Neural cell (in vitro differentiated cells): ENCODE measurements around the gene ZNF175. TPM values are rescaled to one million over a fixed set of nuclear protein-coding genes. Genes with fewer than 3 reads are reported as not detected.

Experiments
- H2AFZ ChIP-seq: fragments of 200-600, 300-800 bp; sonication (generic), shearing (Covaris generic); 2 replicates; pipeline ENCODE4 v1.6.0; 2014; ENCODE audit warnings: low read depth, mild to moderate bottlenecking, antibody characterized with exemption, low read length, moderate library complexity
- H3F3A ChIP-seq: fragments of 200-600 bp; shearing (Covaris generic); 2 replicates; pipeline ENCODE4 v1.6.1; 2016; ENCODE audit warnings: mild to moderate bottlenecking, moderate library complexity, mixed read lengths, antibody characterized with exemption, low read length; ENCODE audit not compliant: insufficient read depth, poor library complexity, severe bottlenecking
- H3K27ac ChIP-seq: fragments of 200-600, 300-800 bp; sonication (generic), shearing (Covaris generic); 2 replicates; pipeline ENCODE4 v1.5.1; 2014; ENCODE audit warnings: mild to moderate bottlenecking, low read length, moderate library complexity
- H3K27me3 ChIP-seq: fragments of 300-800, 200-600 bp; sonication (generic), shearing (Covaris generic); 2 replicates; pipeline ENCODE4 v1.6.0; 2014; ENCODE audit warnings: mild to moderate bottlenecking, low read depth, low read length, moderate library complexity; ENCODE audit not compliant: insufficient read depth
- H3K36me3 ChIP-seq: fragments of 300-800, 200-600 bp; sonication (generic), shearing (Covaris generic); 2 replicates; pipeline ENCODE4 v1.5.1; 2014; ENCODE audit warnings: mild to moderate bottlenecking, antibody characterized with exemption, low read length, moderate library complexity; ENCODE audit not compliant: insufficient read depth
- H3K4me2 ChIP-seq: fragments of 300-800, 200-600 bp; sonication (generic), shearing (Covaris generic); 2 replicates; pipeline ENCODE4 v1.6.0; 2014; ENCODE audit warnings: mild to moderate bottlenecking, low read length
- H3K4me3 ChIP-seq: fragments of 300-800, 200-600 bp; sonication (generic), shearing (Covaris generic); 2 replicates; pipeline ENCODE4 v1.5.1; 2014; ENCODE audit warnings: mild to moderate bottlenecking, low read length, moderate library complexity
- H3K79me2 ChIP-seq: fragments of 200-600 bp; shearing (Covaris generic); replicated peaks from 2 replicates; pipeline ENCODE4 v1.6.0; 2014; ENCODE audit warnings: mild to moderate bottlenecking, low read length, moderate library complexity; ENCODE audit not compliant: insufficient read depth
- H3K9ac ChIP-seq: fragments of 300-800, 200-600 bp; sonication (generic), shearing (Covaris generic); 2 replicates; pipeline ENCODE4 v1.6.1; 2016; ENCODE audit warnings: mild to moderate bottlenecking, low read length, mixed read lengths
- H3K9me2 ChIP-seq: fragments of 200-600 bp; shearing (Covaris generic); 2 replicates; pipeline ENCODE4 v1.6.1; 2016; ENCODE audit warnings: mild to moderate bottlenecking, low read length, mixed read lengths; ENCODE audit not compliant: insufficient read depth
- H3K9me3 ChIP-seq: fragments of 200-600, 300-800 bp; sonication (generic), shearing (Covaris generic); 2 replicates; pipeline ENCODE4 v1.6.1; 2016; ENCODE audit warnings: mild to moderate bottlenecking, mixed run types, low read length, moderate library complexity, mixed read lengths
- H4K20me1 ChIP-seq: fragments of 200-600 bp; shearing (Covaris generic); 2 replicates; pipeline ENCODE4 v1.6.1; 2016; ENCODE audit warnings: mild to moderate bottlenecking, mixed run types; ENCODE audit not compliant: insufficient read depth
- CTCF ChIP-seq: fragments of 450-650 bp; IDR thresholded peaks from 2 replicates; pipeline ENCODE4 v1.5.1; 2014; ENCODE audit warnings: antibody characterized with exemption, mild to moderate bottlenecking, moderate library complexity; ENCODE audit not compliant: poor library complexity, severe bottlenecking
- EP300 ChIP-seq: fragments of 450-650 bp; conservative IDR thresholded peaks from 2 replicates; pipeline ENCODE4 v1.6.1; 2014; ENCODE audit warnings: antibody characterized with exemption, mild to moderate bottlenecking, moderate library complexity; ENCODE audit not compliant: poor library complexity, severe bottlenecking
- EZH2 ChIP-seq: fragments of 200-600, 300-800 bp; shearing (Covaris generic), sonication (generic); IDR thresholded peaks from 2 replicates; pipeline ENCODE4 v1.6.1; 2014; ENCODE audit warnings: antibody characterized with exemption, low read length, borderline replicate concordance, mild to moderate bottlenecking; ENCODE audit not compliant: insufficient read depth, poor library complexity, severe bottlenecking
- MXI1 ChIP-seq: fragments of 450-650 bp; conservative IDR thresholded peaks from 2 replicates; pipeline ENCODE4 v1.6.1; 2014; ENCODE audit warnings: antibody characterized with exemption, mild to moderate bottlenecking; ENCODE audit not compliant: poor library complexity, severe bottlenecking
- POLR2AphosphoS5 ChIP-seq: IDR thresholded peaks from 2 replicates; pipeline ENCODE4 v1.6.1; 2012
- RAD21 ChIP-seq: fragments of 450-650 bp; conservative IDR thresholded peaks from 2 replicates; pipeline ENCODE4 v1.6.1; 2014; ENCODE audit warnings: antibody characterized with exemption, mild to moderate bottlenecking, moderate library complexity
- SMC3 ChIP-seq: fragments of 450-650 bp; conservative IDR thresholded peaks from 2 replicates; pipeline ENCODE4 v1.6.1; 2014; ENCODE audit warnings: antibody characterized with exemption, mild to moderate bottlenecking, moderate library complexity; ENCODE audit not compliant: poor library complexity
- TAF1 ChIP-seq: IDR thresholded peaks from 2 replicates; pipeline ENCODE4 v1.6.1; 2012; ENCODE audit warnings: low read depth
- polyA plus RNA-seq: library from polyadenylated mRNA; depleted of rRNA; stranded (reverse); fragments of >200 nt; gene quantifications from 2 replicates; pipeline ENCODE4 v1.2.3, GENCODE V29; 2014
- TF ChIP-seq, protein P1 (sequence below): IDR thresholded peaks from 2 replicates; pipeline ENCODE4 v1.6.1; 2012; ENCODE audit warnings: borderline replicate concordance

Gene ZNF175
- polyA plus RNA-seq, 1 donor from 2014 or later = 10.9 TPM

GRCh38 chr19:51544038-51544437 lies 27.0 kb upstream of the ZNF175 start:
- no peaks in the 10 kb centered on the region for H3K9me2 ChIP-seq
- H3K27me3 ChIP-seq = no peaks in the 10 kb centered on the region
- no peaks in the 10 kb centered on the region for H3F3A ChIP-seq
- no peak overlapping the region for H3K4me3 ChIP-seq
- H2AFZ ChIP-seq = no peak overlapping the region
- H3K79me2 ChIP-seq = no peaks in the 10 kb centered on the region
- no peak for TF ChIP-seq RAD21
- TF ChIP-seq SMC3 = no peak
- TF ChIP-seq MXI1 = no peak
- TF ChIP-seq, protein P1, sequence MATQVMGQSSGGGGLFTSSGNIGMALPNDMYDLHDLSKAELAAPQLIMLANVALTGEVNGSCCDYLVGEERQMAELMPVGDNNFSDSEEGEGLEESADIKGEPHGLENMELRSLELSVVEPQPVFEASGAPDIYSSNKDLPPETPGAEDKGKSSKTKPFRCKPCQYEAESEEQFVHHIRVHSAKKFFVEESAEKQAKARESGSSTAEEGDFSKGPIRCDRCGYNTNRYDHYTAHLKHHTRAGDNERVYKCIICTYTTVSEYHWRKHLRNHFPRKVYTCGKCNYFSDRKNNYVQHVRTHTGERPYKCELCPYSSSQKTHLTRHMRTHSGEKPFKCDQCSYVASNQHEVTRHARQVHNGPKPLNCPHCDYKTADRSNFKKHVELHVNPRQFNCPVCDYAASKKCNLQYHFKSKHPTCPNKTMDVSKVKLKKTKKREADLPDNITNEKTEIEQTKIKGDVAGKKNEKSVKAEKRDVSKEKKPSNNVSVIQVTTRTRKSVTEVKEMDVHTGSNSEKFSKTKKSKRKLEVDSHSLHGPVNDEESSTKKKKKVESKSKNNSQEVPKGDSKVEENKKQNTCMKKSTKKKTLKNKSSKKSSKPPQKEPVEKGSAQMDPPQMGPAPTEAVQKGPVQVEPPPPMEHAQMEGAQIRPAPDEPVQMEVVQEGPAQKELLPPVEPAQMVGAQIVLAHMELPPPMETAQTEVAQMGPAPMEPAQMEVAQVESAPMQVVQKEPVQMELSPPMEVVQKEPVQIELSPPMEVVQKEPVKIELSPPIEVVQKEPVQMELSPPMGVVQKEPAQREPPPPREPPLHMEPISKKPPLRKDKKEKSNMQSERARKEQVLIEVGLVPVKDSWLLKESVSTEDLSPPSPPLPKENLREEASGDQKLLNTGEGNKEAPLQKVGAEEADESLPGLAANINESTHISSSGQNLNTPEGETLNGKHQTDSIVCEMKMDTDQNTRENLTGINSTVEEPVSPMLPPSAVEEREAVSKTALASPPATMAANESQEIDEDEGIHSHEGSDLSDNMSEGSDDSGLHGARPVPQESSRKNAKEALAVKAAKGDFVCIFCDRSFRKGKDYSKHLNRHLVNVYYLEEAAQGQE = no peak
- no peak for TF ChIP-seq CTCF
- no peak for TF ChIP-seq POLR2AphosphoS5
- no peak for TF ChIP-seq TAF1
- TF ChIP-seq EP300 = no peak
- TF ChIP-seq EZH2 = no peak
- H3K9me3 ChIP-seq = no peaks in the 10 kb centered on the region
- H3K27ac ChIP-seq = no peak overlapping the region
- no peaks in the 10 kb centered on the region for H4K20me1 ChIP-seq
- no peak overlapping the region for H3K4me2 ChIP-seq
- no peaks in the 10 kb centered on the region for H3K36me3 ChIP-seq
- H3K9ac ChIP-seq = no peak overlapping the region

DNA sequence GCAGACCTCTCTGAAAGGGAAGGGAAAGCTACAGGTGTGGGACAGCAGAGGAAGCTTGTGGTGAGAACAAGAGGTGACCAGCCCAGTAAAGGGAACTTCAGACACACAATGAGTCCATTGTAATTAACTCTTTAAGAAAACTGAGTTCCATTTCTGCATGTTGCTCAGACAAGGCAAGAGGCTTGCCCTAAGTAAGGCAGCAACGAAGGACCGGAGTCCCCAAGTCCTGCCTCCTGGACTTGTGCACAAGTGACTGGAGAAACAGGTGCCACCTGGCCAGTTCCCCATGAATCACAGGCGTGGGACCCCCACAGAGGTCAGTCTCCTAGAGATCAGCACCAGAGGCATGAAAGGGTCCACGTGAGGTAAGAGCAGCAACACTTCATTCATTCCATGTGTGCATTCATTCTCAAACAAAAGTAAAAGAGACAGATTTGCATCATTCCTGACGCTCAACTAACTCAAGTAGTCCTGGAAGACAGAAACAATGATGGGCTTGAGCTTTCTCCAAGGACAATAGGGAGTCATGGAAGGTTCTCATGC lies 24.9 kb upstream of the ZNF175 start:
- H3F3A ChIP-seq = no peaks in the 10 kb centered on the region
- H3K27ac ChIP-seq = no peak overlapping the region
- no peak overlapping the region for H3K9ac ChIP-seq
- no peaks in the 10 kb centered on the region for H3K9me3 ChIP-seq
- no peak overlapping the region for H2AFZ ChIP-seq
- H3K27me3 ChIP-seq = no peaks in the 10 kb centered on the region
- no peak overlapping the region for H3K4me2 ChIP-seq
- no peaks in the 10 kb centered on the region for H3K79me2 ChIP-seq
- H3K36me3 ChIP-seq = no peaks in the 10 kb centered on the region
- no peaks in the 10 kb centered on the region for H3K9me2 ChIP-seq
- no peak for TF ChIP-seq RAD21
- no peak for TF ChIP-seq EZH2
- TF ChIP-seq MXI1 = no peak
- no peak for TF ChIP-seq EP300
- TF ChIP-seq, protein P1 = no peak
- TF ChIP-seq POLR2AphosphoS5 = no peak
- no peak for TF ChIP-seq CTCF
- TF ChIP-seq SMC3 = no peak
- TF ChIP-seq TAF1 = no peak
- no peak overlapping the region for H3K4me3 ChIP-seq
- H4K20me1 ChIP-seq = no peaks in the 10 kb centered on the region
